H9 (cell line): ENCODE results near the gene PTPN3. TPM values are rescaled to one million over a fixed set of nuclear protein-coding genes. Genes with fewer than 3 reads are reported as not detected.

Source experiments
- DNase-seq: peaks from one replicate; pipeline ENCODE4 v3.0.0-alpha.2; 2017
- H2AFZ ChIP-seq: one replicate; pipeline ENCODE4 v1.6.1; 2013; ENCODE audit warnings: mild to moderate bottlenecking, low read length, control low read depth, moderate library complexity
- H2AK5ac ChIP-seq: 2 replicates; pipeline ENCODE4 v1.6.1; 2013; ENCODE audit warnings: low read length, control low read depth, mixed read lengths; ENCODE audit not compliant: insufficient read length
- H2BK120ac ChIP-seq: one replicate; pipeline ENCODE4 v1.6.1; 2013; ENCODE audit warnings: low read depth, mild to moderate bottlenecking, low read length, control low read depth, inconsistent platforms; ENCODE audit not compliant: poor library complexity, severe bottlenecking
- H2BK12ac ChIP-seq: 2 replicates; pipeline ENCODE4 v1.6.1; 2013; ENCODE audit warnings: low read length, control low read depth, mixed read lengths, low read depth; ENCODE audit not compliant: insufficient read length
- H2BK15ac ChIP-seq: 2 replicates; pipeline ENCODE4 v1.6.1; 2013; ENCODE audit warnings: low read depth, low read length, control low read depth
- H2BK20ac ChIP-seq: one replicate; pipeline ENCODE4 v1.6.1; 2013; ENCODE audit warnings: low read depth, mild to moderate bottlenecking, low read length, control low read depth, inconsistent platforms; ENCODE audit not compliant: poor library complexity, severe bottlenecking
- H2BK5ac ChIP-seq: 2 replicates; pipeline ENCODE4 v1.6.1; 2013; ENCODE audit warnings: low read length, control low read depth, mixed read lengths; ENCODE audit not compliant: insufficient read length
- H3K14ac ChIP-seq: 2 replicates; pipeline ENCODE4 v1.6.1; 2013; ENCODE audit warnings: low read length, control low read depth; ENCODE audit not compliant: insufficient read depth
- H3K18ac ChIP-seq: 2 replicates; pipeline ENCODE4 v1.6.1; 2013; ENCODE audit warnings: low read depth, mild to moderate bottlenecking, mixed read lengths, low read length, control low read depth; ENCODE audit not compliant: insufficient read length
- H3K23ac ChIP-seq: 2 replicates; pipeline ENCODE4 v1.6.1; 2013; ENCODE audit warnings: low read length, control low read depth, mixed read lengths, low read depth; ENCODE audit not compliant: insufficient read length
- H3K23me2 ChIP-seq: 2 replicates; pipeline ENCODE4 v1.6.1; 2013; ENCODE audit warnings: low read depth, mild to moderate bottlenecking, mixed read lengths, low read length, control low read depth; ENCODE audit not compliant: insufficient read length, poor library complexity, severe bottlenecking
- H3K27ac ChIP-seq: 2 replicates; pipeline ENCODE4 v1.5.1; 2013; ENCODE audit warnings: low read length, control low read depth, mixed read lengths, low read depth; ENCODE audit not compliant: insufficient read length
- H3K27me3 ChIP-seq: 2 replicates; pipeline ENCODE4 v1.6.1; 2013; ENCODE audit warnings: low read length, control low read depth, inconsistent platforms; ENCODE audit not compliant: insufficient read depth
- H3K4ac ChIP-seq: 2 replicates; pipeline ENCODE4 v1.6.1; 2013; ENCODE audit warnings: low read depth, mild to moderate bottlenecking, control low read depth, inconsistent platforms, low read length, moderate library complexity
- H3K4me1 ChIP-seq: 2 replicates; pipeline ENCODE4 v1.6.1; 2013; ENCODE audit warnings: low read length, control low read depth, inconsistent platforms; ENCODE audit not compliant: insufficient read depth
- H3K4me2 ChIP-seq: 2 replicates; pipeline ENCODE4 v1.6.1; 2013; ENCODE audit warnings: low read length, control low read depth, mixed read lengths; ENCODE audit not compliant: insufficient read length, insufficient read depth
- H3K56ac ChIP-seq: 2 replicates; pipeline ENCODE4 v1.6.1; 2013; ENCODE audit warnings: low read depth, mild to moderate bottlenecking, mixed read lengths, low read length, control low read depth; ENCODE audit not compliant: insufficient read length
- H3K79me1 ChIP-seq: 2 replicates; pipeline ENCODE4 v1.6.1; 2013; ENCODE audit warnings: low read depth, mild to moderate bottlenecking, moderate library complexity, low read length, control low read depth, inconsistent platforms; ENCODE audit not compliant: insufficient read depth, poor library complexity, severe bottlenecking
- H3K79me2 ChIP-seq: 2 replicates; pipeline ENCODE4 v1.6.1; 2013; ENCODE audit warnings: low read length, control low read depth, inconsistent platforms; ENCODE audit not compliant: insufficient read depth
- H3K9ac ChIP-seq: 2 replicates; pipeline ENCODE4 v1.6.1; 2013; ENCODE audit warnings: low read length, control low read depth, mixed read lengths; ENCODE audit not compliant: insufficient read length; ENCODE audit errors: extremely low read depth
- H3K9me3 ChIP-seq: one replicate; pipeline ENCODE4 v1.6.1; 2013; ENCODE audit warnings: low read depth, low read length, inconsistent platforms; ENCODE audit not compliant: control insufficient read depth
- H3T11ph ChIP-seq: one replicate; pipeline ENCODE4 v1.6.1; 2013; ENCODE audit warnings: mild to moderate bottlenecking, low read length, control low read depth, inconsistent platforms
- H4K20me1 ChIP-seq: one replicate; pipeline ENCODE4 v1.6.1; 2013; ENCODE audit not compliant: control insufficient read depth, insufficient read length, insufficient read depth
- H4K5ac ChIP-seq: 2 replicates; pipeline ENCODE4 v1.6.1; 2013; ENCODE audit warnings: low read depth, mild to moderate bottlenecking, mixed read lengths, low read length, control low read depth; ENCODE audit not compliant: insufficient read length
- H4K8ac ChIP-seq: replicated peaks from 2 replicates; pipeline ENCODE4 v1.6.1; 2013; ENCODE audit warnings: low read length, control low read depth, mixed read lengths, low read depth; ENCODE audit not compliant: insufficient read length
- H4K91ac ChIP-seq: 2 replicates; pipeline ENCODE4 v1.6.1; 2013; ENCODE audit warnings: low read depth, mild to moderate bottlenecking, moderate library complexity, mixed read lengths, low read length, control low read depth; ENCODE audit not compliant: insufficient read length
- H3K27ac Mint-ChIP-seq, 3 experiments: 2 replicates in 2 of 3; 3 replicates in 1 of 3; pipeline ENCODE4 v1.8.0; 2020 to 2021; ENCODE audit warnings: mixed read lengths in 3 of 3, mild to moderate bottlenecking in 1 of 3, moderate library complexity in 1 of 3
- H3K27me3 Mint-ChIP-seq: 2 replicates; pipeline ENCODE4 v1.8.0; 2021; ENCODE audit warnings: low read depth, mild to moderate bottlenecking, moderate library complexity, mixed read lengths
- H3K36me3 Mint-ChIP-seq, 3 experiments: 2 replicates in 2 of 3; 3 replicates in 1 of 3; pipeline ENCODE4 v1.8.0; 2020 to 2021; ENCODE audit warnings: low read depth in 3 of 3, mixed read lengths in 3 of 3; ENCODE audit not compliant: insufficient read depth in 1 of 3
- H3K4me1 Mint-ChIP-seq, 2 experiments: 2 replicates each; pipeline ENCODE4 v1.8.0; 2020; ENCODE audit warnings: mixed read lengths in 2 of 2
- H3K4me3 Mint-ChIP-seq, 2 experiments: 2 replicates in 1 of 2; 3 replicates in 1 of 2; pipeline ENCODE4 v1.8.0; 2020 to 2021; ENCODE audit warnings: mild to moderate bottlenecking in 2 of 2, mixed read lengths in 2 of 2, moderate library complexity in 1 of 2
- H3K9me3 Mint-ChIP-seq, 2 experiments: 2 replicates in 1 of 2; 3 replicates in 1 of 2; pipeline ENCODE4 v1.8.0; 2020; ENCODE audit warnings: mild to moderate bottlenecking in 2 of 2, mixed read lengths in 2 of 2, moderate library complexity in 1 of 2
- WGBS: extraction: QIAGEN DNeasy Blood & Tissue Kit; methylation state at CpG from one replicate; pipeline ENCODE4 v1.1.7; 2013; ENCODE audit warnings: missing lambda C conversion rate, low lambda C conversion rate, mixed read lengths; ENCODE audit not compliant: insufficient read length; ENCODE audit errors: extremely low coverage; 5-methylcytosine and 5-hydroxymethylcytosine counted together
- total RNA-seq: library from RNA; stranded (reverse); gene quantifications from 2 replicates; pipeline ENCODE4 v1.2.1, GENCODE V29; 2021
- TF ChIP-seq, protein P1 (sequence below): fragments of 200-600 bp; sonication (generic); conservative IDR thresholded peaks from 3 replicates; pipeline ENCODE4 v1.8.0; 2021; ENCODE audit warnings: antibody characterized with exemption, mild to moderate bottlenecking

Gene PTPN3
- total RNA-seq, 1 experiment from 2014 or later: 2.6 TPM

DNA sequence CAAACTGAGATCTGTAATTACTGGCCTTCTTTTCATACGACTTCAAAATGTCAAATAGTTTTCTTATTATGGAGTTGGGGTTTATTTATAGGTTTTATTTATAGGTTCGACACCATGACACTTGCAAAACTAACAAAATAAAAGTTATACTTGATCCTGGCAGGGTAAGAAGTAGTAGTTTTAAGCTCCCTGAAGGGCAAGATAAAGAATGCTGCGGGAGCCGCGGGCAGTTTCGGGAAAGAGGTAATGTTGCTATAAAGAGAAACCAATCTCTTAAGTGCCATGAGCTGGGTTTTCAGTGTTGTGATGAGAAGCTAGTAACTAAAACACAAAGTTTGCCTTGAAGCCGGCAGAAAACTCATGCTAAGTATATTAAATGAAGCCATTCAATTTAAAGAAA, 24.8 kb downstream of the PTPN3 start:
- Histone ChIP-seq H2BK120ac (no peak overlapping the region), H3K56ac (no peak overlapping the region), H2BK20ac (no peak overlapping the region), H2BK5ac (no peak overlapping the region), H3K4me1 (no peaks in the 10 kb centered on the region), H4K5ac (no peak overlapping the region), H3K9ac (no peak overlapping the region), H3T11ph (no peak overlapping the region), H2BK12ac (no peak overlapping the region), H4K91ac (no peak overlapping the region), H2BK15ac (no peak overlapping the region), H3K9me3 (no peaks in the 10 kb centered on the region), H4K20me1 (no peaks in the 10 kb centered on the region), H3K27me3 (no peaks in the 10 kb centered on the region), H3K23ac (no peak overlapping the region), H3K23me2 (no peaks in the 10 kb centered on the region), H2AK5ac (no peak overlapping the region), H3K14ac (no peak overlapping the region), H3K79me2 (no peaks in the 10 kb centered on the region), H3K4ac (no peak overlapping the region), H3K27ac (no peak overlapping the region), H3K79me1 (no peaks in the 10 kb centered on the region), H3K18ac (no peak overlapping the region), H4K8ac (no peak overlapping the region), H2AFZ (no peak overlapping the region), H3K4me2 (no peak overlapping the region)
- Mint-ChIP-seq H3K4me1 (peaks cover 0 to 8% of the 10 kb centered on the region in 2 experiments; a peak in 1 of 4 replicates), H3K9me3 (no peaks in the 10 kb centered on the region), H3K27ac (no peak overlapping the region), H3K36me3 (no peaks in the 10 kb centered on the region), H3K27me3 (no peaks in the 10 kb centered on the region), H3K4me3 (no peak overlapping the region)
- no peak for DNase-seq
- TF ChIP-seq, protein P1, sequence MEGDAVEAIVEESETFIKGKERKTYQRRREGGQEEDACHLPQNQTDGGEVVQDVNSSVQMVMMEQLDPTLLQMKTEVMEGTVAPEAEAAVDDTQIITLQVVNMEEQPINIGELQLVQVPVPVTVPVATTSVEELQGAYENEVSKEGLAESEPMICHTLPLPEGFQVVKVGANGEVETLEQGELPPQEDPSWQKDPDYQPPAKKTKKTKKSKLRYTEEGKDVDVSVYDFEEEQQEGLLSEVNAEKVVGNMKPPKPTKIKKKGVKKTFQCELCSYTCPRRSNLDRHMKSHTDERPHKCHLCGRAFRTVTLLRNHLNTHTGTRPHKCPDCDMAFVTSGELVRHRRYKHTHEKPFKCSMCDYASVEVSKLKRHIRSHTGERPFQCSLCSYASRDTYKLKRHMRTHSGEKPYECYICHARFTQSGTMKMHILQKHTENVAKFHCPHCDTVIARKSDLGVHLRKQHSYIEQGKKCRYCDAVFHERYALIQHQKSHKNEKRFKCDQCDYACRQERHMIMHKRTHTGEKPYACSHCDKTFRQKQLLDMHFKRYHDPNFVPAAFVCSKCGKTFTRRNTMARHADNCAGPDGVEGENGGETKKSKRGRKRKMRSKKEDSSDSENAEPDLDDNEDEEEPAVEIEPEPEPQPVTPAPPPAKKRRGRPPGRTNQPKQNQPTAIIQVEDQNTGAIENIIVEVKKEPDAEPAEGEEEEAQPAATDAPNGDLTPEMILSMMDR: no peak
- no CpG with 5 or more reads among the region's 7 CpGs for WGBS
